ENCODE measurements around the gene ZNF483.
A peak's percentile ranks its signal among the peaks of the same experiment; 100 is the strongest.

Gene ZNF483

DNA sequence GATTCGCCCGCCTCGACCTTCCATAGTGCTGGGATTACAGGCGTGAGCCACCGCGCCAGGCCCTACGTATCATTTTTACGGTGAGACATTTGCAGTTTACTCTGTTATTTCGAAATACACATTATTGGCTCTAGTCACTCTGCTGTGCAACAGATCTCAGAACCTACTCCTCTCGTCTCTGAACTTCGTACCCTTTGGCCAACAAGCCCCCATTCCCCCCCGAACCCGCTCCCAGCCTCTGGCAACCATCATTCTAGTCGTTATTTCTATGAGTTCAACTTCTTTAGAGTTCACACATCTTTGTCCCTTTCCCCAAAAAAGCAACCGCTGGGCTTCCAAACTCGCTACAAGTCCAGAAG lies 73.7 kb downstream of the ZNF483 start:
- Histone ChIP-seq H3K4me1 (ENCODE audit: control insufficient read depth, insufficient read depth, low read length) (peaks cover 31% of the 10 kb centered on the region), H3K4me3 (ENCODE audit: low read length) (peak overlapping the region; percentile 93), H3K9me3 (ENCODE audit: control insufficient read depth, low read length) (no peaks in the 10 kb centered on the region), H3K9ac (ENCODE audit: low read length) (peak overlapping the region; percentile 93), H3K36me3 (ENCODE audit: control insufficient read depth, insufficient read depth, low read length, severe bottlenecking) (peaks cover 30% of the 10 kb centered on the region), H3K27me3 (replicated peaks; ENCODE audit: control insufficient read depth, insufficient read depth, low read length) (no peaks in the 10 kb centered on the region)
- peak; percentile 79 for DNase-seq (ENCODE audit: low read depth)

DNA sequence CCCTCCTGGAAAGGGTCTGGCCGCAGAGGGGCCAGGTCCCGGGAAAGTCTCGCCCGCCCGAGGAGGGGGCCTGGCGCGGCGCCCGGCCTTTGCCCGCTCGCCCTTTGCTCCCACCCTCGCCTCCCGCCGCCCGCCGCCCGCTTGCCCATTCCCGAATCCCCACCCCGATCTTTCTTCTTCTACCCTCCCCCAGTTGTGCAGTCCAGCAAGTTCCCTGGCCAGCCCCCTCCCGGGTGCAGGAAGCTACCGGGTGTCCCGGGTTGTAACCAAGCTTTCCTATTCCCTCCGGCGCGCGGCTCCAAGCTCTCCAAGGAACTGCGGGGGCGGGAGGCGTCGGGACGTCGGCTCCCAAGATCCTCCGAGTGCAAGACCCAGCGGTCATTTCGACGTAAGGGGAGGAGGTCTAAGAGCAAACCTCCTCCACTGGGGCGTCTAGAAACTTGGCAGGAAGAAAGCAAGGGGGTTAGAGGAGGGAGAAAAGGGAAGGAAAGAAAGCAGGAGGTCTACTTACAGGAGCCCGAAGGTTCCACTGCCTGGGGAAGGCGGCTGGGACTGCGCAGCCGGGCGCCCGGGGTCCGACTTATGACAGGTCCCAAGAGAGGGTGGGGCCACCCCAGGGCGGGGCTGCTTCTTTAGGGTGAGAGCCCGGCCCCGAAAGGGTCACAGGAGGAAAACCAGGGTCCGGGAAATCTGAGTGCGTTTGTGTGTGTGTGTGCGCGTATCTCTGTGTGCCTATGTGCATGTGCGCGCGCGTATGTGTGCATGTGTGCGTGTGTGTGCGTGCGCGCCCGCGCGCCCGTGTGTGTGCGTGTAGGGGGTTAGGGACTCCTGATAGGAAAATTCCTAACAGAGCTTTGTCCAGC lies 74.3 kb downstream of the ZNF483 start, which contains the start of gene PTGR1:
Gene PTGR1, minus strand, starts transcription at position 556 of the 863 bp plus-strand sequence. CDS start 2,225 bp downstream, outside the sequence.
- Histone ChIP-seq H3K27me3 (replicated peaks; ENCODE audit: control insufficient read depth, insufficient read depth, low read length) (no peaks in the 10 kb centered on the region), H3K36me3 (ENCODE audit: control insufficient read depth, insufficient read depth, low read length, severe bottlenecking) (peaks cover 24% of the 10 kb centered on the region), H3K4me1 (ENCODE audit: control insufficient read depth, insufficient read depth, low read length) (peaks cover 31% of the 10 kb centered on the region), H3K4me3 (ENCODE audit: low read length) (peak within 1 kb of the TSS; percentile 93), H3K9ac (ENCODE audit: low read length) (peak within 1 kb of the TSS; percentile 93), H3K9me3 (ENCODE audit: control insufficient read depth, low read length) (no peaks in the 10 kb centered on the region)
- peak; percentile 93 for DNase-seq (ENCODE audit: low read depth)

DNA sequence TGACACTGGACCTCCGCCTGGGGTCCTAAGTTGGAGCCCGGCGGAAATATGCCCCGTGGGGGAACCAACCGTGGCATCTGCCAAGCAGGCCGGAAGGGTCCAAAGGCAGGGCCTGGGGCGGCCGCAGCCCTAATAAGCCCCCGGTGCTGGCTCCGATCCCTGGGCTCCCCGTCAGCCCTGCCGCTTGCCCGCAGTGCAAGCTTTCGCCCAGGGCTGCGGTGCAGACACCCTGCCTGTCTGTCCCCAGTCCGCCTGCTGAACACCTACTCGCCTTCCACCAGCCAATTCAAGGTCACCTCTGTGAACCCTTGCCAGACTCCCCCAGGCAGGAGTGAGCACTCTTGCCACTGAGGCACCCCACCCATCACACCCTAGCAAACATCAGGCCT lies 75.0 kb downstream of the ZNF483 start:
- peak overlapping the region; percentile 93 for H3K4me3 ChIP-seq (ENCODE audit: low read length)
- no peaks in the 10 kb centered on the region for H3K27me3 ChIP-seq (replicated peaks; ENCODE audit: control insufficient read depth, insufficient read depth, low read length)
- peaks cover 22% of the 10 kb centered on the region for H3K36me3 ChIP-seq (ENCODE audit: control insufficient read depth, insufficient read depth, low read length, severe bottlenecking)
- H3K9ac ChIP-seq (ENCODE audit: low read length), result peak overlapping the region; percentile 93
- no peaks in the 10 kb centered on the region for H3K9me3 ChIP-seq (ENCODE audit: control insufficient read depth, low read length)
- no peak for DNase-seq (ENCODE audit: low read depth)
- peaks cover 31% of the 10 kb centered on the region for H3K4me1 ChIP-seq (ENCODE audit: control insufficient read depth, insufficient read depth, low read length)

DNA sequence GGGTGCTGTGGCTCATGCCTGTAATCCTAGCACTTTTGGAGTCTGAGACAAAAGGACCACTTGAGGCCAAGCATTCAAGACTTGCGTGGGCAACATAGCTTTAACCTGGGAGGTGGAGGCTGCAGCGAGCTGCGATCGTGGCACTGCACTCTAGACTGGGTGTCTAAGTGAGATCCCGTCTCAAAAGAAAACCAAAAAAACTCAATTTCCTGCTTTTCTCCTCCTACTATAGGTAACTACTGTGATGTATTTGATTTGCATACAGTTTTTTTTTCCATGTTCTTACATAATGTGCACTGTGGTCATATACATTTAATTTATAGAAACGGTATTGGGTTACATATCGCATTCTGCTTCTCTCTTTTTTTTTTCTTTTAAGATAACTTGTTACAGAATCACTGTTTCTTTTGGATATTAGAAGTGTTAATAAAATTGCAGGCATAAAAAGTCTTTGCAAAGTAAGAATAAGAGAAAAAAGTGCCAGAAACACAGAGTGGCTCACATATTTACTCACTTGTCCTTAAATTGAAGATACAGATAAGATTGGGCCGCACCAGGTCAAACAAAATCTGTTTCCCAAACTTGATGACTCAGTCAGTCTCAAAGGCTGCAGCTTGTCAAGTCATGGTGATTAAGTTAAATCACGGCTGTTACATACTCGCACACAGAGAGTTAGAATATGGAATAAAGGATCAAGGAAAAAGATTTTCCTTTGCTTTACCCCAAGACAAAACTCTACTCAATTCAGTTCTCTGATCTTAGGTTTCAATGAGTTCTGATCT lies 76.4 kb downstream of the ZNF483 start:
- H3K36me3 ChIP-seq (ENCODE audit: control insufficient read depth, insufficient read depth, low read length, severe bottlenecking), result peaks cover 9% of the 10 kb centered on the region
- peak; percentile 54 for DNase-seq (ENCODE audit: low read depth)

DNA sequence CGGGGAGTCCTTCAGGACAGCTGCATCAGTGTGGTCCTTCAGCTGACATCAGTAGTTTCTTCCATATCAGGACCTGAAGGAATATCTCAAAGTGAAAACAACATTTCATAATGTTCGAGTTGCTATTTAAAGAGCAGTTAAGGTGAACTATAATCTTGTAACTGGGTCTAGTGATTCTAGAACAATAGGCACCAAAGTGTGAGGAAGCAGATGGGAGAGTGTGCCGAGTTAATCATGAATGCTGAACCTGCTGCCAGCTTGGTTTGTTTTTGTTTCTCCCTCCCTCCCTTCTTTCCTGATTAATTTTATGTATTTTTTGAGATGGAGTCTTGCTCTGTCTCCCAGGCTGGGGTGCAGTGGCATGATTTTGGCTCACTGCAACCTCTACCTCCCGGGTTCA lies 78.1 kb downstream of the ZNF483 start:
- DNase-seq (ENCODE audit: low read depth), result no peak
- Histone ChIP-seq H3K36me3 (ENCODE audit: control insufficient read depth, insufficient read depth, low read length, severe bottlenecking) (no peaks in the 10 kb centered on the region), H3K9ac (ENCODE audit: low read length) (no peak overlapping the region), H3K9me3 (ENCODE audit: control insufficient read depth, low read length) (no peaks in the 10 kb centered on the region), H3K27me3 (replicated peaks; ENCODE audit: control insufficient read depth, insufficient read depth, low read length) (no peaks in the 10 kb centered on the region), H3K4me1 (ENCODE audit: control insufficient read depth, insufficient read depth, low read length) (peaks cover 27% of the 10 kb centered on the region), H3K4me3 (ENCODE audit: low read length) (no peak overlapping the region)

More for the DNA sequence above, 76.4 kb downstream of the ZNF483 start:
- Histone ChIP-seq H3K9me3 (ENCODE audit: control insufficient read depth, low read length) (no peaks in the 10 kb centered on the region), H3K9ac (ENCODE audit: low read length) (peak overlapping the region; percentile 53), H3K4me3 (ENCODE audit: low read length) (peak overlapping the region; percentile 14), H3K27me3 (replicated peaks; ENCODE audit: control insufficient read depth, insufficient read depth, low read length) (no peaks in the 10 kb centered on the region), H3K4me1 (ENCODE audit: control insufficient read depth, insufficient read depth, low read length) (peaks cover 36% of the 10 kb centered on the region)

DNA sequence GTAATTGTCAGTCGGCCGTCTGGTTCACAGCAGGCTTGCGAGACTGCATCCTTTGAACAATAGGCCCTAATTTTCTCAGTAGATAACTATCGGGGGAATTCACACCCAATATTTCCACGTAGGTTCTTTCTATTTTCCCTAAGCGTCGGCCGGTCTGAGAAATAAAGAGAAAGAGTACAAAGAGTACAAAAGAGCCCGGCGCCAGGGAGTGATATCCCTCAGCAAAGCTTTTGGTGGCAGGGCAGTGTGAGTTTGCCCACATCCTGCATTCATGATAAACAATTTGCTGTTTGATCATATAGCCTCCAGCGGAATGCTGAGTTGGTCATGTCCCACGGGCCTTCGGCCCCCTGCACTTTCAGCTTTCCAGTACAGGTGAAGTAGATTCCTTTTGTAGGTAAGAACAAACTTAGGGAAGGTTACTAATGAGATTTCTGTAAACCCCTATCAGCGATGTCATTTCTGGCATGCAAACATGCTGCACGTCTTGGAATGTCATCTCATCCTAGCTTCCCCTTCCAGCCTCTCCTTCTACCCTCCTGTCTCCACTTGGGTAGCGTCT lies 79.2 kb downstream of the ZNF483 start:
- Histone ChIP-seq H3K4me3 (ENCODE audit: low read length) (no peak overlapping the region), H3K4me1 (ENCODE audit: control insufficient read depth, insufficient read depth, low read length) (peaks cover 25% of the 10 kb centered on the region), H3K27me3 (replicated peaks; ENCODE audit: control insufficient read depth, insufficient read depth, low read length) (no peaks in the 10 kb centered on the region), H3K9me3 (ENCODE audit: control insufficient read depth, low read length) (no peaks in the 10 kb centered on the region), H3K36me3 (ENCODE audit: control insufficient read depth, insufficient read depth, low read length, severe bottlenecking) (no peaks in the 10 kb centered on the region), H3K9ac (ENCODE audit: low read length) (no peak overlapping the region)
- DNase-seq (ENCODE audit: low read depth), result no peak

DNA sequence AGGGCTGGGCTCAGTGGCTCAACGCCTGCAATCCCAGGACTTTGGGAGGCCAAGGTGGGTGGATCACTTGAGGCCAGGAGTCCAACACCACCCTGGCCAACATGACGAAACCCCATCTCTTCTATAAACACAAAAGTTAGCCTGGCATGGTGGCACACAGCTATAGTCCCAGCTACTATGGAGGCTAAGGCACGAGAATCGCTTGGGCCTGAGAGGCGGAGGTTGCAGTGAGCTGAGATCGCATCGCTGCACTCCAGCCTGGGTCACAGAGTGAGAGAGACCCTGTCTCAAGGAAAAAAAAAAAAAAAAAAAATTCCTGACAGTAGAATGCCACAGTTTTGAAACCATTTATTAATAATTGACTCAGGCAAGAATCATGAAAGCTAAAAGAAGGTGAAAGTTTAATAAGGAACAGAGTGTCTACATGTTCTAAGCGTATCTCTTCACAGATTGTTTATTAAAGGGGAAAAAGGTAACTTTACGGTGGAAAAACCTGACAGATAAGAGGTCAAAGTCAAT lies 80.1 kb downstream of the ZNF483 start:
- no peak overlapping the region for H3K4me3 ChIP-seq (ENCODE audit: low read length)
- peaks cover 21% of the 10 kb centered on the region for H3K4me1 ChIP-seq (ENCODE audit: control insufficient read depth, insufficient read depth, low read length)
- no peaks in the 10 kb centered on the region for H3K36me3 ChIP-seq (ENCODE audit: control insufficient read depth, insufficient read depth, low read length, severe bottlenecking)
- H3K27me3 ChIP-seq (replicated peaks; ENCODE audit: control insufficient read depth, insufficient read depth, low read length), result no peaks in the 10 kb centered on the region
- DNase-seq (ENCODE audit: low read depth), result no peak
- H3K9me3 ChIP-seq (ENCODE audit: control insufficient read depth, low read length), result no peaks in the 10 kb centered on the region
- H3K9ac ChIP-seq (ENCODE audit: low read length), result no peak overlapping the region

DNA sequence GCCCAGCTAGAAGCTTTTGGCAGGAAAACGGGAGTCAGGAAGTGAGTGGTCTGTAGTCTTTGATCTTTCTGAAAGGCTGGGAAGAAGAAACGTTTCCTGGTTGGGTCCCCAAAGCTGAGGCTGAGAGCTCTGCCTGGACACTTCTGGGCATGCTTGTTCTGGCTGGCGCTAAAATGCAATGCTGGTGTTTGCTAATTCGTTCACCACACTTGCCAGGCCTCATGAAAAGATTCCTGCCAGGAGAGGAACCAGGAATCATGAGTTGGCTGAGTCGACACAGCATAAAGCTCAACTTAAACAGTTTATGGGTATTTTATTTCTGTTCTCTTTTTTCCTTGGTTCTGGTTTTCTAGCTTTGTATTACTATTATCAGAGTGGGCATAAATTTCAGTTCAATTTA lies 85.2 kb downstream of the ZNF483 start:
- H3K9me3 ChIP-seq (ENCODE audit: control insufficient read depth, low read length), result no peaks in the 10 kb centered on the region
- DNase-seq (ENCODE audit: low read depth), result no peak
- no peak overlapping the region for H3K9ac ChIP-seq (ENCODE audit: low read length)
- peaks cover 15% of the 10 kb centered on the region for H3K27me3 ChIP-seq (replicated peaks; ENCODE audit: control insufficient read depth, insufficient read depth, low read length)
- H3K4me3 ChIP-seq (ENCODE audit: low read length), result no peak overlapping the region
- H3K36me3 ChIP-seq (ENCODE audit: control insufficient read depth, insufficient read depth, low read length, severe bottlenecking), result no peaks in the 10 kb centered on the region
- peaks cover 5% of the 10 kb centered on the region for H3K4me1 ChIP-seq (ENCODE audit: control insufficient read depth, insufficient read depth, low read length)

DNA sequence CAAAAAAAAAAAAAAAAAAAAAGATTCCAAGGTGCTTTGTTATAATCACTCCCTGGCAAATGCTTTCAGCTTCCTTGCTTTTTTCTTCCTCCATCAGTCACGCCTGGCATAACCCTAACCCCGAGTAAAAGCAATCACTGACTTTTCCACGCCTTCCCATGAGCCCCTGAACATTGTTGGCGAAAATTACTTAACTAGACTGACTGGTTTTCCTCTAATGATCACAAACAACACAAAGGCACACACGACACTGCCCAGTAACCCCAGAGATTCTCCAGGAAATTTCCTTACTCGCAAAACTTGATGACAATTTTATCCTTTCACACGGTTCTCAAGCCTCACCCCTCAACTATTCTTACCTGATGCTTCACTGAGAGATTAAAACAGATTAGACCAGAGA lies 85.9 kb downstream of the ZNF483 start:
- Histone ChIP-seq H3K4me1 (ENCODE audit: control insufficient read depth, insufficient read depth, low read length) (no peaks in the 10 kb centered on the region), H3K4me3 (ENCODE audit: low read length) (no peak overlapping the region), H3K9me3 (ENCODE audit: control insufficient read depth, low read length) (no peaks in the 10 kb centered on the region), H3K36me3 (ENCODE audit: control insufficient read depth, insufficient read depth, low read length, severe bottlenecking) (no peaks in the 10 kb centered on the region), H3K9ac (ENCODE audit: low read length) (no peak overlapping the region), H3K27me3 (replicated peaks; ENCODE audit: control insufficient read depth, insufficient read depth, low read length) (peaks cover 15% of the 10 kb centered on the region)
- DNase-seq (ENCODE audit: low read depth), result no peak

DNA sequence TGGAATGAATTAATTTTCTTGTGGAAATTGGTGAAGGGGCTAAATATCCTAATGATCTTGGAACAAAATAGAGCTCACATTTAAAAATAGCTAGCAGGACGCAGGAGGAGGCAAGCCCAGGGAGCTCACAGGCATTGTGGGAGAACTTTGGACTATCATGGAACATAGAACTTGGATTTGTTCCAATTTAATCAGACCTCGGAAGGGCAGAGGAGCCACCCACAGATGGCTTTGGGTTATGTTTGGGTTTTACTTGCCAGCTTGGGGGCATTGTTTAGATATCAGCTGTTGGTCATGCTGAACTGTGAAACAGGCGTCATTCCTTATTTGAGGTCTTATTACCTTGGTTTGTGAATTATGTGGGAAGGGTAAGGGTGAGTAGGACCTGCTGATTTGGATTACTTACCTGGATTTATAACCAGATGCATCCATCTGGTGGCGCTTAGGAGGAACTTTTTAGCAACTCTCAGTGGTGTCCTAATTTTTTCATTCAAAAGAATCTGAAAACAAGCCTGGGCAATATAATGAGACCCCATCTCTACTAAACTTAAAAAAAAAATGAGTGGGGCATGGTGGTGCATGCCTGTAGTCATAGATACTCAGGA lies 88.6 kb downstream of the ZNF483 start:
- Histone ChIP-seq H3K36me3 (ENCODE audit: control insufficient read depth, insufficient read depth, low read length, severe bottlenecking) (no peaks in the 10 kb centered on the region), H3K9ac (ENCODE audit: low read length) (no peak overlapping the region), H3K4me1 (ENCODE audit: control insufficient read depth, insufficient read depth, low read length) (no peaks in the 10 kb centered on the region), H3K4me3 (ENCODE audit: low read length) (no peak overlapping the region), H3K9me3 (ENCODE audit: control insufficient read depth, low read length) (no peaks in the 10 kb centered on the region), H3K27me3 (replicated peaks; ENCODE audit: control insufficient read depth, insufficient read depth, low read length) (peaks cover 15% of the 10 kb centered on the region)
- DNase-seq (ENCODE audit: low read depth), result no peak

DNA sequence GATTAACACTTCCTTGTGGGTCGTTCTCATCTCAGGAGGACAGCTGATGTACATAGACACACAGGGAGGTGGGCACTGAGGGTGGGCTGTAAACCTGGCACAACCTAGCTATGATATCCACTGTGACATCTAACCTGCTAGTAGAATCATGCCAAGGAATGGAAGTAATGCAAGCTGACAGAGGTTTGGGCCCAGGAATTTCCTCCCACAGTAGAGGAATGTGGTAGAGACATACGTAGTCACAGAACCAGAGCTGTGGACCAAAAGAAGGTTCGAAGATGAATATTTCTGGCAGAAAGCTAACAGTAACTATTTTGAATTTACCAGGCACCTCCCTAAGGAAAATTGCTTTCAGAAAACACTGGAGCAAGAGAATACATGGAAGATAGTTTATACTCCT lies 90.9 kb downstream of the ZNF483 start:
- no peaks in the 10 kb centered on the region for H3K9me3 ChIP-seq (ENCODE audit: control insufficient read depth, low read length)
- no peak overlapping the region for H3K4me3 ChIP-seq (ENCODE audit: low read length)
- no peaks in the 10 kb centered on the region for H3K4me1 ChIP-seq (ENCODE audit: control insufficient read depth, insufficient read depth, low read length)
- H3K27me3 ChIP-seq (replicated peaks; ENCODE audit: control insufficient read depth, insufficient read depth, low read length), result peaks cover 11% of the 10 kb centered on the region
- no peak overlapping the region for H3K9ac ChIP-seq (ENCODE audit: low read length)
- DNase-seq (ENCODE audit: low read depth), result no peak
- no peaks in the 10 kb centered on the region for H3K36me3 ChIP-seq (ENCODE audit: control insufficient read depth, insufficient read depth, low read length, severe bottlenecking)
